K562 (cell line): ENCODE measurements around the gene SLC2A4RG.

Experiments used
- FOSL1 ChIP-seq: fragments of 200-800 bp; sonication (Bioruptor generic); conservative IDR thresholded peaks from 2 replicates; pipeline ENCODE4 v1.6.1; 2016; ENCODE audit warnings: missing genetic modification characterization, missing compliant biosample characterization
- NR3C1 ChIP-seq: sonication (generic); formaldehyde crosslinking; IDR thresholded peaks from 2 replicates; pipeline ENCODE4 v1.8.1; 2022; ENCODE audit warnings: missing genetic modification reagents
- POLR2A ChIP-seq: fragments of 450-650 bp; conservative IDR thresholded peaks from 2 replicates; pipeline ENCODE4 v1.6.1; 2016
- TCF7 ChIP-seq: sonication (generic); IDR thresholded peaks from 2 replicates; pipeline ENCODE4 v1.6.1; 2016; ENCODE audit warnings: antibody characterized with exemption, borderline replicate concordance
- TEAD4 ChIP-seq, 2 experiments: sonication (generic) in 1 of 2; formaldehyde crosslinking in 1 of 2; IDR thresholded peaks; 2 replicates each; pipeline versions ENCODE4 v1.6.1 to v1.8.0; 2012 to 2022; ENCODE audit warnings: borderline replicate concordance in 1 of 2, inconsistent platforms in 1 of 2, low read length in 1 of 2, mild to moderate bottlenecking in 1 of 2, missing genetic modification reagents in 1 of 2
- ZNF75A ChIP-seq: fragments of 450-650 bp; formaldehyde crosslinking; IDR thresholded peaks from 2 replicates; pipeline ENCODE4 v1.4.0; 2020; ENCODE audit warnings: mild to moderate bottlenecking

DNA sequence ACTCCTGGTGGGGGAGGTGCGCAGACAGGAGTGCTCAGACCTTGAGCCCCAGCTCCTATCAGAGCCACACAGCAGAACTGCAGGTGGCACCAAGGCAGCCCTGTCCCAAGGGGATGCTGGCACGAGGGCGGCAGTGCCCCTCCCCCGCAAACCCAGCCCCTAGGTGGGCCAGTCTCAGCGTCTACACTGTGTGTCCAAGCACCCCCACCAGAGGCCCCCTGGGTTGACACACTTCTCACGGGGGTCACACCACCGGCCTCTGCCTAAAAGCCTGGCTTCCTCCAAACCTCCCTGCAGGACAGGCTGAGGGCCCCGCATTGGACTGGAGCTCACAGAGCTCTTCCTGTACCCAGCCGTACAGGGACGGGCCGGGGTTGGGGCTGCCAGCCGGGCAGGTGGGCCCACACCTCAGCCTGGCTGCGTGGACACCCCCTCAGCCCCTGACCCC lies 8.1 kb downstream of the SLC2A4RG start:
- TF ChIP-seq FOSL1 (tag) (no peak), TCF7 (no peak), ZNF75A (CRISPR knock-in tag) (no peak), NR3C1 (no peak), POLR2A (no peak), TEAD4 (IDR thresholded peaks at IDR 0.05; ENCODE audit: low read length) (no peak), TEAD4 (CRISPR knock-in tag; IDR thresholded peaks at IDR 0.05; ENCODE audit: borderline replicate concordance) (no peak)
